HG03469 (cell line): ENCODE results near the gene PCDH9.
"Not testable (repeated sequence)": the region's sequence is repeated elsewhere in the genome, so short reads cannot be mapped to it uniquely, and the experiment has no call there.

Source experiments
- ATAC-seq: cut with Tn5 transposase; IDR thresholded peaks from one replicate; pipeline ENCODE4 v1.9.1; 2021; ENCODE audit warnings: mild to moderate bottlenecking, moderate library complexity, moderate number of reproducible peaks; ENCODE audit not compliant: unreplicated experiment

Gene PCDH9

DNA sequence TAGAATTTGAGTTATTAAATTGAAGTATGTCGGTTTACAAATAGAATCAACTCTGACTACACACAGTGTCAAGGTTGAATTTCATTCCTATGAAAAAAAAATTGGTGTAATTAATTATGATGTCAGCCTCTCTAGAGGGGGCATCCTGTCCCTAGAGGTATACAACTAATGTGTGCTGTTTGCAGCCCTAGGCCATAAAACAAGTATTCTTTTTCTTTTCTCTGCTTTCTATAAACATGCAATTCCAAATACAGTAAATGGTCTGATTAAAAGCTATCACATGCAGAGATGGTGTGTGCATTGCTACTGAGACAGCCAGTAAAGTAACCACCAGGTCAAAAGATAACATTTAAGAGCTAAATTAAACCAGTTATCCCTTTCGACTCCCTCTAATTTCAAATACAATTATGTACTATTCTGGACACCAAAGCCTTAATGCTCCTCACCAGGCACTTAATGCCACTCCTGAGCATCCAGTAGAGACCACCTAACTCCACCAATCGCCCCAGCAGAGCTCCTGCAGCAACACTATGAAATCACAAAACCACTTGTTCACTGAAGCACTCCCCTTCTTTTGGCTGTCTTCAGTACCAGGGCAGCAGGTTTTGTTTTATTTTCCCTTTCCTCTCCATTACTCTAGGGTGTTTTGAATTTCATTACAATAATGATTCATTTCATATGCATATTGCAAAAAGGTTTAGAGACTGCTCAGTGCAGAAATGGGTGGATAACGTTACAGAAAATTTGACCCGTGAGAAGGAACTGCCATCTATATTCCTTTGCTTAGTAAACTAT lies 426.9 kb downstream of the PCDH9 start:
- no peak for ATAC-seq

DNA sequence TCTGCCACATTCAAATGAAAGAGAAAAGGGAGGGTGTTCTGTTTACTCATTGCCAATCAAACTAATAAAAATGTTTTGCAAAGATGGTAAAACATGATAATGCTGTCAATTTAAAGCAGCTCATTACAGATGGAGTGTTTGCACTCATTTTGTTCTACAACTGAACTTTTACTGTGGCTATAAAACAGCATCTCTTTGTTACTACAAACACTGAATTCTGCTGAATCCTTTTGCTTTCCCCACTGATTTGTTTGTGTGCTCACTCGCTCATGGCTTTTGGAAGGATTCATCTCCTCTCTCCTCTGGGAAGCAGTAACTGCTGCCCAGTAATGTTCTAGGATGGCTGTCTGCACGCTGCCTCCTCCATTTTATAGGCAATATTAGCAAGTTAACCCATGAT lies 434.5 kb downstream of the PCDH9 start:
- no peak for ATAC-seq

DNA sequence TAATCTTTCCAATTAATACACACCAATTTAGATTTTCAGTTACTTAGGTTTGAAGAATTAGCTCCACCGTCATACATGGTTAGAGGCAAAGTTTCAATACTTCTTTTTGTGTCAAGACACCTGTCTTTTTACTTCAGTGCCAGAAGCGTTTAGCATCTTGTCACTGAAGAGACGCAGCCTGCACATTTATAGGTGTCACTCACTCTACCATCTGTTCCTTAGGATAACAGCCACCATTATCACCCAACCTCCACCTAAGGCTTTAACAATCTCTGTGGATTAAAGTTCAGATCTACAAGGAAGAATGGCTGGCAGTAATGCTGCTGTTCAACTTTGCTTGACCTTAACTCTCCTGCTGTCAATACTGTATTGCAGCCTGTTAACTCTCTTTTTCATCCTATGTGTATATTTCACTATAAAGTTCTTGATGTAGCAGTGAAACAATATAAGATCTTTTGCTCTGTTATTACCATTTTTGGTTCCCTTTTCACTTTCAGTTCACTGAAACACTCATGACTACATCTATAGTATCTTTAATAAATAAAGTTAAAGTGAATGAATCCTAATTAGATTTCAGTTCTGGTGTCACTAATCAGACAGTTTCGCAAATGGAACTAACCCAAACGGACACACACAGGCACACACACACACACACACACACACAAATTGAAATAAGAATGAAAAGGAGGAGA lies 435.6 kb downstream of the PCDH9 start:
- no peak for ATAC-seq

DNA sequence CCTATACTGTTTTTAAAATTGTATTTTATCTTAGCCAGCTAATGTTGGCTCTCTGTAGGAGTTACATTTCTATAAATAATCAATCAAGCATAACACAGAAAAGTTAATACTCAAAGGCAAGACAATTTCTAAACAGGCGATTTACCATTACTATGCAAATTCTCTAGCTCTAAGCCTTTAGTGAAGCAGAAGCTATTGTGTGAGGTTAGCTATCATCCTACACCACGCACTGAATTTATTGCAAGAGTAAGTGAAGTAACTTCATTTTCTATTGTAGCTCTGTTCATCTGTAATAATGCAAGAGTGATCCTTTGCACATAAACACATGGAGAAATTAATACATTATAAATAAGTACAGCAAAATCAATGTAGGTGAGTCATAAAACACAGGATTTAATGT lies 439.3 kb downstream of the PCDH9 start:
- no peak for ATAC-seq

DNA sequence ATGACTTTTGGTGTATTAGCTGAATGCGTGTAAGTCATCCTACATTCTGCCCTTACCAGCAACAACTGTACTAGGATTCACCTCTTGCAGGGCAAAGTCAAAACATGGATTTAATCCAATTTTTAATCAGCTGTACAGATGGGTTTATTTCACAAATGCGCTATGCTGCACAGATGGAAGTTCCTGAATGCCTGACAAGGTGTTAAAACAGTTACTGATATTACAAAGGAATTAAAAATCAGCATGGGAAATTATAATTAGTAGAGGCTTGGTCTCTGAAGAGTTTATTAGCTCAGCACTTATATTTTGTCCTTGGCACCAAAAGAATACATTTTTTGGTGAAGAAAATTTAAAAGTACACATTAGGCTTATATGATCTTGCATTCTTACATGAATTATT lies 448.9 kb downstream of the PCDH9 start:
- ATAC-seq = no peak

DNA sequence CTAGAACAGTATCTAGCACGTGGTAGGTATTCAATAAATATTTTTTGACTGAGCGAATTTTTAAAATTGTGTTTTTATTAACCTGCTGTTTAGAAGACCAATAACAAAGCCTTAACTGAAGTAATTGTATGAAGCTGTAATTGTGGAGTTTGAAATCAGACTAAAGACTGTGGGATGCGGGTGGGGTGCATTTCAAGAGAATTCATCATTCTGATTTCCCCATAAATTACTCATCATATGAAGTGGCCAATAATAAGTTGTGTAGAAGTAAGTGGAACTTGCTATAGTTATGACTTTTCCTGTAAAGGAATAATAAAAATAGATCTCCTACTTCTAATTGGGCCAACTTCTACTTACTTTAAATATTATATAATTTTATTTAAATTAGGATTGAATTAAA lies 449.3 kb downstream of the PCDH9 start:
- ATAC-seq = no peak

DNA sequence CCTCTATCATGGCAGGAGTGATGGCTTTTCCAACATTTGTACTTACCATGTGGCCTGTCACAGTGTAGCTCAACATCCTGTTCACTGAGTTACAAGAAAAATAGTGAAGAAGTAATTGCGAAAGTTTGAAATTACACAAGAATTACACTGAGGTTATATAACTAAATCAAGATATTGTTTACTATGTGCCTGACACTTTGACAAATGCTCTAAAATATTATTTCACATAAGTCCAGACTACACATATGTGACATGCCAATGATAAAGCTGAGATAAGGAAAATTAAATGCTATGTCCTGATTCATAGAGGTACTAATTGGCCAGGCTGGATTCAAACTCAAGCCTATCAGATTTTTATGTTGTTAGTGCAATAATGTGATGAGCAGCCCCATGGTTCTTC lies 451.7 kb downstream of the PCDH9 start:
- no peak for ATAC-seq

DNA sequence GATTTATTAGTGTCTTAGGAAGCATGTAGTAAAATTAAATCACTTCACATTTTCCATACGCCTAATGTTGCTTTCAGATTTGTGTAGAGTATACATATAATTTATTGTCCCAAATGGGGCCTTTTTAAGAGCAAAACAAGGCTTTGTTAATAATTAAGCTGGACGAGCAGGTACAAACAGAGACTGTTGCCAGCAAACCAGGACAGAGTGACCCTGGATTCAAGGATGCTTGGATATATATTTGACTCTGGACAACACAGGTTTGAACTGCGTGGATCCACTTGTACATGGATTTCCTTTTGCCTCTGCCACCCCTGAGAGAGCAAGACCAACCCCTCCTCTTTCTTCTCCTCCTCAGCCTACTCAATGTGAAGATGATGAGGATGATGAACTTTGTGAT lies 454.9 kb downstream of the PCDH9 start:
- ATAC-seq = no peak

DNA sequence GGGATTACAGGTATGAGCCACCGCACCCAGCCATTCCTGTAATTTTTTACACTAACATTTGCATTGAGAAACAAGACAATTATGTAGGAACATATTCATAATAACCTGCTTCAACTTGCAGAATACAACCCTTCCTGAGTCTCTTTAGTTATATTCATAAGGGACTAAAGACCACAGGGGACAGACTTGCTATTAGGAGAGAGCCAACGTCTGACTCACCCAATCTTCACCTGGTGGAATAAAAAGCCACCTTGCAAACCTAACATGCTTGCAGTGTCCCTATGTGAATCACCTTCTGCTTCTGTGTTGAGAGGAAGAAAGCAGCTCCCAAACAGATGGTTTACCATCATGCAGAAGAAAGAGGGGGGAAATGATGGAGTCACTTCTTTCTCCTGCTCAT lies 456.1 kb downstream of the PCDH9 start:
- ATAC-seq = no peak

DNA sequence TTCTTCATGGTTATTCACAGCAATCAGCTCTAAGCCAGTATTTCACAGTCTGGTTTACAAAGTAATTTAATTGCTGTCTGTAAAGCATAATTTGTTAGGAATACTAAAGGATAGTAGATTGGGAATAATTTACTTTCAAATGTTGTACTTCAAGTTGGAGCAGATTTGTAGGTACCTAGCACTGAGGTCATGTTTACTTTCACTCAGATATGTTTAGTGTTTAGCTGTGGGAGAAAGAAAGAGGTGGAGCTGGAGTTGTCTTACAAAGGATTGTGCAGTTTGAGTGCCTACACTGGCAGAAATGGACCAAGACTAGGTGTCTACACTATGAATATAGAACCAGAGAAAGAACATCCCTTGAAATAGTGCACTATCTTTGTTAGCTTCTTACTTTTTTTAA lies 464.6 kb downstream of the PCDH9 start:
- no peak for ATAC-seq

DNA sequence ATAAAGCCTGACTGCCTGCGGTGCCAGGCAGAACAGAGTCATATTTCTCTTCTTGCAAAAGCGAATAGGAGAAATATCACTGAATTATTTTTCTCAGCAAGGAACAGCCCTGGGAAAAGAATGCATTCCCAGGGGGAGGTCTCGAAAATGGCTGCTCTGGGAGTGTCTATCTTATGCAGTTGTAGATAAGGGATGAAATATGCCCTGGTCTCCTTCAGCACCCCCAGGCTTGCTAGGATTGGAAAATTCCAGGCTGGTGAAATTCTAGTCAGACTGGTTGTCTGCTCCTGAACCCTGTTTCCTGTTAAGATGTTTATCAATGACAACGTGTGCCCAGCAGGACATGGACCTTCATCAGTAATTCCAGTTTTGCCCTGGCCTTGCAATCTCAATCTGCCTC lies 469.5 kb downstream of the PCDH9 start:
- ATAC-seq = not testable (repeated sequence)

DNA sequence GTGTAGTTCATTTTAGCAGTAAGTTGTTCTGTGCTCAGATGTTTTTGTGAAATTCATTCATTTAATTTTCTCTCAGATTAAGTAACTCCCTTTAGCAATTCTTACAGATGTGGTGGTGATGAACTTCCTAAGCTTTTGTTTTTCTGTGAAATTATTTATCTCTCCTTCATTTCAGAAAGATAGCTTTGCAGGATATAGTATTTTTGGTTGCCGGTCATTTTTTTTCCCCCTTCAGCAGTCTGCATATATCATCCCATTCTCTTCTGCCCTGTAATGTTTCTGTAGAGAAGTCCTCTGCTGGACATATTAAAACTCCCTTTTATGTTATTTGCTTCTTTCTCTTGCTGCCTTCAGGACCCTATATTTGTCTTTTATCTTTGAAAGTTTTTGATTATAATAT lies 470.2 kb downstream of the PCDH9 start:
- no peak for ATAC-seq

DNA sequence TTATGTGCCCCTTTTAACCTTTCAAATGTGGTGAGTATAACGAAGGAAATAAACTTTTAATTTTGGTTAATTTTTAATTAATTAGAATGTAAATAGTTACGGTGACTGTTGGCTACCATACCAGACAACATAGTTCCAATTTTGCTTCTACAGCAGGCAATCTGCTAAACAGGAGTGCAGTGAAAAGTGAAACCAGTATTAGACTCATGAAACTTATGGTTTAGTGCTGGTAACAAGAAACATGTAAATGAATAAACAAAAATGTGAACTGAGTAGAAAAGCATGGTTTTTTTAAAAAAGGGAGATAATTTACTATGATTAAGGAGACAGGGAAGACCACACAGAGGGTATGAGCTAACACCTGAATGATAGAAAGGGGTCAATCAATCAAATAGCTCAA lies 478.4 kb downstream of the PCDH9 start:
- ATAC-seq = no peak

DNA sequence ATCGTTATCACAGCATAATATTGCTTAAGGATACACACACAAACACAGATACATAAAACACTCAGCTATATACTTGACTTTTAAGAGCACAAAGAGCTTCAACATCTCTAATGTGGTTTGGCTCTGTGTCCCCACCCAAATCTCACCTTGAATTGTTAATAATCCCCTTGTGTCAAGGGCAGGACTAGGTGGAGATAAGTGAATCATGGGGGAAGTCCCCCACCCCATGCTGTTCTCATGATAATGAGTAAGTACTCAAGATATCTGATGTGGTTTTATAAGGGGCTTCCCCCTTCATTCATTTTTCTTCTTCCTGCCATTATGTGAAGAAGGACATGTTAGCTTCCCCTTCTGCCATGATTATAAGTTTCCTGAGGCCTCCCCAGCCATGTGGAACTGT lies 481.4 kb downstream of the PCDH9 start:
- no peak for ATAC-seq

DNA sequence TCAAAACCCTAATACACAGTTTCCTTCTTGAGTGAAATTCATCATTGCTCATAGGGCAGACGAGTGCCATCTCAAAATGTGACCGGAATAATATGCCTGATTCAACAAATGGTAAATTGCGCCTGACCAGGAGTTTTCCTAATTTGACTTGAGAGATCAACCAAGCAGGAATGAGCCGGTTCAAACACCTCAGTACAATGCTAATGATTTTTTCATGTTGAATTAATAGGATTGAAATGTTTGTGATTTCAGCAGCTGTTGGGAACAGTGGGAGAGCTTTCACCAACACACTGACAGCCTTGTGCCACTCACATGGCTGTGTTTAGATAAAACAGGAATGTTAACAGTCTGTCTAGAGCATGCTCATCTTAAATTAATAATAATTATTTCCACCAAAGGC lies 484.8 kb downstream of the PCDH9 start:
- no peak for ATAC-seq

DNA sequence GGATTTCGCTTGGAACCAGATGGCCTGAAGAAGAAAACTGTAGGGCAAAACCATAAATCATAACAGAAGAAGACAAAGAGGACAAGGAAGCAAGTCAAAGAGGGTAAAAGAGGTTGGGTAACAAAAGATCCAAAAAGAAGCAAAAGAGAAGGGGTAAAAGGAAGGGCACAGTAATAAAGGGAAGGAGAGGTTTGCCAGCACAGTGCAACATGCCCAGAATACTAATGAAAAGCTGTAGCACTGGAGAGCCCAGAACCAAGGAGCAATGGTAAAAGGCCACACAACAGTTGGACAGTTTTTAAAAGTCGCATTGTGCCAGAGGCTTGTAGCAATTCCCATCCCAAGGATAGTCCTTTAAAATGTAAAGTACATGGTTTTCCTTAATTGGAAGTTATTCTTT lies 506.6 kb downstream of the PCDH9 start:
- no peak for ATAC-seq

DNA sequence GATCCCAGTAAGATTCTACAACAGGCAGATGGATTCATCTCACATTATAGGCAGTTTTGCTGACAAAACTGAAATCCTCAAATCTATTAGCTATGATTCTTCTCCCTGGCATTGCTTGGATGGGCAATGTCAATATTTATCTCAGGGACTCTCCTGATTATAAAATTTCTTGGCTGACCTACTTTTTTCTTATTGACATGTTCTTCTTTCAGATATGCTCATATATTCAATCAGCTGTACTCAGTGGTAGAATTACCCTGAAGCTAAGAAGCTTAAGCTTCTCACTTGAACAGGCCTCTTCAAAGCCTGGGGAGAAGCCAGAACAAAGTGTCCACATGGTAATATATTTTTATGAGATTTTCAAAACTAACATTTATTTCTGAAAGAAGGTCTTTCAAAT lies 513.6 kb downstream of the PCDH9 start:
- no peak for ATAC-seq

DNA sequence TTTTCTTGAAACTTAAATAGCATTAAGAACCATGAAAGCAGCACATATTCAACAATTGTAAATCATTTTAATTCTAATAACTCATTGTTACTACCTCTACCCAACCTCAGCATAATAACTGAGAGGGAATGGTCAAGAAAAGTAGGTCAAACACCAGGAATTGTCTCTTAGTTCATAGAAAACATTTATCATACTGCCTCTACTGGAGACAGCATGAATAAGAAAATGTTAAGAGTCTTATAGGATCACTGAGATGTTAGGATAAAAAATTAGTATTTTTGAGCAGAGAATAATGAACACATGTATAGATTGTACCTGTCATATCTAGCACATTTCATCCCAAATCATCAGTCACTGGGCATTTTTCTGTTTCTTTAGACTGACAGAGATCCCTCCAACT lies 515.3 kb downstream of the PCDH9 start:
- no peak for ATAC-seq

DNA sequence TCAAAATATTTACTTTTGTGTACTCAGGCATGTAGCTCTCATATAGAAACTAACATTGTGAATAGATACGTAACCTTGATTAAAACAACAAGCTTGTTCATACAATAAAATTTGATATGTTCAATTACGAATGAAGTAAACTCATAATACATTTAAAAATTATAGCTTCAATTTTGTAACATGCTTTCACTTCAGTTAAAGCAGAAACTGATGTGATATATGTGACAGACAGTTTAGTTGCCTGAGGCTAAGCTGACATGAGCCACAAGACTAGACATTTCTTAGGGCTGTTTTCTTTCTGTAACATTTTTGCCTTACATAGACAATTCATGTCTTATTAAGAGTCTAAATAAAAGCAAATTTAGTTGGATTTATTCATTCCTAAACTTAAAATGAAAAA lies 526.0 kb downstream of the PCDH9 start:
- ATAC-seq = no peak

DNA sequence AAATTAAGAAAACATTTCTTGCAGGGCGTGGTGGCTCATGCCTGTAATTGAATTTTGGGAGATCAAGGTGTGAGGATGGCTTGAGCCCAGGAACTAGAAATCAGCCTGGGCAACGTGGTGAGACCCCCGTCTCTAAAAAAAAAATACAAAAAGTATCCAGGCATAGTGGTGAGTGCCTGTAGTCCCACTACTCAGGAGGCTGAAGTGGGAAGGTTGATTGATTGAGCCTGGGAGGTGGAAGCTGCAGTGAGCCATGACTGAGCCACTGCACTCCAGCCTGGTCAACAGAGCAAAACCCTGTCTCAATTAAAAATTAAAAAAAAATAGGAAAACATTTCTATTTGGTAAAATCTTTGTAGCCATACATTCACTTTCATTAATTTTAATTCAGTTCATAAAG lies 526.5 kb downstream of the PCDH9 start:
- no peak for ATAC-seq

DNA sequence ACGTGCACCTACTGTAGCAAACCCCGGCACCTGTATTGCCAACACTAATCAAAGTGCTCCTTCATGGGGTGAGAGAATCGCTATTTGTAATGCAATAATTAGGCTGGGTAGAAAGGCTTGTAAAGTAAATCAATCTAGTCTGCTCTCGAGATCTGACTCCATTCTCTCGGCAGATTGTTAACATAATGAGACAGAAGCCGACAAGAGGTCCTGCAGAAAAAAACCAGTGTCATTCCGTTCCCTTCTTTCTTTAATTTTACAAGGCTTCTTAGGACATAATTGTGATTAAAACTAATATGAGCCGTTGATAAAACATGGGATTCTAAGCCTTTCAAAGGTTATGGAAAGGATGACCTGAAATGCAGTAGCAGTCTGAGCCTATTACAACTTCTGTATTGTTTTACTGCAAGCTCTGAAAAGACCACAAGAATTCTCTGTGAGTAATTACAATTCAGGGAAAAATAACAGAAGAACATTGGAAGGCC lies 530.0 kb downstream of the PCDH9 start:
- ATAC-seq = no peak

DNA sequence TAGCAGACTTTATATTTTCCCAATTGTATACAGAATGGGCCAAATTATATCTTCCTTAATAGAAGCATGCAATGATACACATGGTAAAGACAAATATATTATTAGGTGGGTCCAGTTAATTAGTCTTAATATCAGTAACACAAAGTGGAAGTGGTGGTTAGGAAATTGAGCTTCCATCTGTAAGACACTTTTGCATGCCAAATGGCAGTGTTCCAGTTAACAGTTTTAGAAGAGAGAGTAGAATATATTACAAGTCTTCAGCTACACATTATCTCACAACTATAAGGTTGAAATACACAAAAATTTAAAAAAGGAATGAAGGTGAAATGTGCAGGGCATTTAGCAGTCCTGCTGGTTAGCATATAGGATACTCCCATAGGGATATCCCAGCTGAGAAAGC lies 536.5 kb downstream of the PCDH9 start:
- no peak for ATAC-seq

DNA sequence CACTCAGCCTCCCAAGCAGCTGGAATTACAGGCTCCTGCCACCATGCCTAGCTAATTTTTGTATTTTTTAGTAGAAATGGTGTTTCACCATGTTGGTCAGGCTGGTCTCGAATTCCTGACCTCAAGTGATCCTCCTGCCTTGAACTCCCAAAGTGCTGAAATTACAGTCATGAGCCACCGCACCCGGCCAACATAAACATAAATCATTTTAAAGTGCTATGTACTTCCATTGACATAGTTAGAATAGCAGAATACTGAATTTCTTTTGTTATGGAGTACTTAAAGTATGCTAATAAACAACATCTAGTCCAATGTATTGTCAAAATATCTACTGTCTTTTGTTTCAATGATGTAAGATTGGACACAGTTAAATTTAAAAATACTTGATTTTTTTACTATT lies 539.0 kb downstream of the PCDH9 start:
- ATAC-seq = no peak
